ENCODE results near the gene ELOVL7. TPM values are rescaled to one million over a fixed set of nuclear protein-coding genes. Genes with fewer than 3 reads are reported as not detected.

Gene ELOVL7
- total and polyA plus RNA-seq, 10 of the 15 experiments (the other 5 are each of a cell fraction or from before 2014, with no cell fraction given), result 0.26 to 1.2 (median 0.92) TPM

GRCh38 chr5:60843386-60843935 lies 608 bp downstream of the ELOVL7 start:
- intact Hi-C loops (cut with micrococcal nuclease; ENCODE audit: unreplicated experiment) (loop anchor here (5.0 kb wide), 1 partner anchor 166 kb away; no protein-coding TSS in a partner anchor), in situ Hi-C loops (cut with MboI) (no loop called here)
- ATAC-seq (peak; percentile 59), FAIRE-seq (no peak), DNase-seq (ENCODE audit: low read depth, low spot score) (no peak)
- Histone ChIP-seq H3K4me1 (ENCODE audit: control insufficient read depth, insufficient read depth, low read length) (no peaks in the 10 kb centered on the region), H3K9ac (ENCODE audit: control insufficient read depth, insufficient read depth, low read length) (peak overlapping the region; percentile 40; the same call in 1 of the 2 replicates), H3K27ac (ENCODE audit: control insufficient read depth, insufficient read depth) (no peak overlapping the region), H3K4me2 (ENCODE audit: control insufficient read depth, insufficient read depth) (peak overlapping the region; percentile 98), H3K27me3 (replicated peaks in 1 of 2; ENCODE audit: control insufficient read depth in 2 of 2, insufficient read depth in 2 of 2, low read length in 1 of 2) (peaks cover 0 to 8% of the 10 kb centered on the region in 2 experiments; a peak in 3 of 4 replicates), H3K36me3 (ENCODE audit: control insufficient read depth in 2 of 2, insufficient read depth in 2 of 2, low read length in 1 of 2) (no peaks in the 10 kb centered on the region), H3K79me2 (ENCODE audit: control insufficient read depth, insufficient read depth, low read length) (no peaks in the 10 kb centered on the region), H2AFZ (ENCODE audit: control insufficient read depth, low read depth, low read length) (peak overlapping the region; percentile 89), H4K20me1 (ENCODE audit: control insufficient read depth, insufficient read depth) (no peaks in the 10 kb centered on the region), H3K4me3 (peak overlapping the region; percentile 94), H3K9me3 (replicated peaks; ENCODE audit: control insufficient read depth, insufficient read depth, low read length) (no peaks in the 10 kb centered on the region)
- ChIA-PET RAD21 (ENCODE audit: unreplicated experiment) (interaction anchor here (0.7 kb wide), 1 partner anchor 16 kb away, joined by 3 read pairs; no protein-coding TSS in a partner anchor), SMC1A (ENCODE audit: uncharacterized antibody, unreplicated experiment) (interaction anchor here (1.2 kb wide), 2 partner anchors 144 to 165 kb away, joined by 3 read pairs; partner anchors contain the start of gene DEPDC1B), POLR2A (no interaction called here), CTCF (interaction anchor here (0.9 to 1.5 kb wide), 2 partner anchors 16 to 125 kb away, joined by 3 to 4 read pairs; no protein-coding TSS in a partner anchor)
- BruUV-seq (replicated peaks), result no TSS peak
- TF ChIP-seq LARP7 (IDR thresholded peaks at IDR 0.05) (no peak), USF2 (IDR thresholded peaks at IDR 0.05; ENCODE audit: borderline replicate concordance, low read depth, low read length) (no peak), POLR2A (IDR thresholded peaks at IDR 0.05; ENCODE audit: low read depth, low read length) (no peak), PBX3 (IDR thresholded peaks at IDR 0.05; ENCODE audit: insufficient replicate concordance, low read depth, low read length) (no peak), EED (IDR thresholded peaks at IDR 0.05; ENCODE audit: low read depth) (peak; percentile 42; the same call in 1 of the 2 replicates), PAX5 (IDR thresholded peaks at IDR 0.05; ENCODE audit: borderline replicate concordance, low read depth, low read length) (no peak), USF1 (IDR thresholded peaks at IDR 0.05; ENCODE audit: borderline replicate concordance, extremely low read length, insufficient read depth, low read depth, low read length) (no peak), SUZ12 (IDR thresholded peaks at IDR 0.05; ENCODE audit: unreplicated experiment) (peak; percentile 21)
- 5% methylated on average over 30 of the region's 49 CpGs for WGBS (ENCODE audit: insufficient coverage, insufficient replicate concordance, low lambda C conversion rate, missing lambda C conversion rate)
